Measurements from ENCODE around the gene ACVR1. TPM values are rescaled to one million over a fixed set of nuclear protein-coding genes. Genes with fewer than 3 reads are reported as not detected.

Gene ACVR1
- total RNA-seq: 45.5 and 50.7 TPM in 2 replicates

DNA sequence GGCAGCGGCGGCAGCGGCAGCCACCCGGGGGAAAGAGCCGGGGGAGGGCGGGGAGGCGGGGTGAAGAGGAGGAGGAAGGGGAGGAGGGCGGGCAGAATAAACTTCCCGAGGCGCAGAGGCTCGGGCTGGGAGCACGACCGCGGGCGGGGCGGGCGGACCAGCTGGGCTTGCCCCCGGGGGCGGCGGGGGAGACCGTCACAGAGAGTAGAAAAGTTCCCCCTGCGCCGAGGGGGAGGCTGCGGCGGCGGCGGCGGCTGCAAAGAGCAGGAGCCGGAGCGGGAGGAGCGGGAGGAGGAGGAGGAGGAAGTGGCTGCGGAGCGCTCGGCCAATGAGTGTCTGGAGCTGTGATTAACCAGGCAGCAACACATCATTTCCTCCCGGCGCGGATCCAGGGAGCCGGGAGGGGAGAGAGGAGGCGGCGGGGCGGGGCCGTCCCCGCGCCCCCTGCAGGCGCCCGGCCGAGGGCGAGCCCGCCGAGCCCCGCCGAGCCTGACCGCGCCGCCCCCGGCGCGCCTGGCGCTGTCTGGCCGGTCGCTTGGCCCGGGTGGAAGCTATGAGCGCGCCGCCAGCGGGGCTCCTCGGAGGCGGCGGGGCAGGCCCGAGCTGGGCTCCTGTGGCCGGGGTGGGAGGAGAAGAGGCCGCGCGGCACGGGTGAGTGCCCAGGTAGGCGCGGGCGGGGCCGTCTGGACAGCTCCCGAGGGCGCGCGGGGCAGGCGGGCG is at the start of gene ACVR1:
TSS of gene ACVR1 (minus strand) at position 265 of the 720 bp plus-strand sequence. CDS start 76,837 bp downstream, outside the sequence.
- DNase-seq: peak; percentile 95
- Mint-ChIP-seq H3K4me3 (peak within 1 kb of the TSS; percentile 86), H3K36me3 (ENCODE audit: low read depth) (peaks cover 21% of the 10 kb centered on the region), H3K27ac (peak within 1 kb of the TSS; percentile 95), H3K27me3 (no peaks in the 10 kb centered on the region), H3K9me3 (no peaks in the 10 kb centered on the region), H3K4me1 (peaks cover 56% of the 10 kb centered on the region)
- intact Hi-C loops (cut with micrococcal nuclease): loop anchor here (1.0 to 10.0 kb wide), 8 partner anchors 11 to 579 kb away; partner anchors contain the start of genes ACVR1C, CCDC148 and PKP4

DNA sequence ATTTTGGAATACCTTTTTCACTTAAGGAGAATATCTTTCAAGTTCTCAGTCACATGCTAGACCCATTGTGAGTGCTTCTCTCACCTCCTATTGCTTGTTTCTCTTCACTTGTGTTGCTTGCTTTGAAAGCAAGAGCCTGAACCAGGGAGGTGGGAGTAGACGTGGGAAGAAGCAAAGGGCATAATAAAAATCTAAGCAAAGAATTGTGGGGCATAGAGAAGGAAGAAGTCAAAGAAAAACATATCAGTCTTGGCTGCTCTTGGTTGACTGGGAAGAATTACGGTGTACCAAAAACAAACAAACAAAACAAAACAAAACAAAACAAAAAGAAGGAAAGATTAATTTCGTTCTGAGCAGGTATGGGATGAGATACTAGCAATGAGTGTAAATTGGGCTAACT is 48.9 kb upstream of the ACVR1 start:
- H3K36me3 Mint-ChIP-seq (ENCODE audit: low read depth): no peaks in the 10 kb centered on the region
- DNase-seq: no peak
- no peaks in the 10 kb centered on the region for H3K27me3 Mint-ChIP-seq
- H3K4me1 Mint-ChIP-seq: no peaks in the 10 kb centered on the region
- no peak overlapping the region for H3K4me3 Mint-ChIP-seq
- peaks cover 12% of the 10 kb centered on the region for H3K9me3 Mint-ChIP-seq
- intact Hi-C loops (cut with micrococcal nuclease): no loop called here
- no peak overlapping the region for H3K27ac Mint-ChIP-seq

DNA sequence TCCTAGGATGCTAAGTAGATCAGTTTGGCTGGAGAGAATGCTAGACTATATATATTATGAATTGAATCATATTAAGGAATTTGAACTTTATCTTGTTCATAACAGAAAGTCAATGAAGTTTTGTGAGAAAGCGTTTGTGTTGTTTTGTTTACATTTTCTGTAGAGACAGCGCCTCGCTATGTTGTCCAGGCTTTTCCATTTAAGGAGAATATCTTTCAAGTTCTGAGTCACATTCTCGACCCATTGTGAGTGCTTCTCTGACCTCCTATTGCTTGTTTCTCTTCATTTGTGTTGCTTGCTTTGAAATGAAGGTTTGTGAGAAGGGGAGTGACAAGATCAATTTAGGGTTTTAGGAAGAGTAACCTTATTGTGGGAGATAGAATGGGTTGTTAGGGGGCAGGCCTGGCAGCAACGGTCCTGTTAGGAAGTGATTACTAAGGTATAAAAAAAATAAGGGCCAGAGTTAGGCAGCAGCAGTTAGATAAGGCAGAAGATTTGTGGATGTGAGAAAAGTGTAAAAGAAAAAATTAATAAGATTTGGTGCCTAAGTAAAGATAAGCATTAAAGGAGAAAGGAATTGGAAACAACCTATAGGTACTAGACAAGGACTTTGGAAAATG is 47.6 kb upstream of the ACVR1 start:
- no peaks in the 10 kb centered on the region for H3K4me1 Mint-ChIP-seq
- no peak for DNase-seq
- H3K9me3 Mint-ChIP-seq: peaks cover 6% of the 10 kb centered on the region
- peaks cover 1% of the 10 kb centered on the region for H3K27me3 Mint-ChIP-seq
- H3K27ac Mint-ChIP-seq: no peak overlapping the region
- H3K36me3 Mint-ChIP-seq (ENCODE audit: low read depth): no peaks in the 10 kb centered on the region
- intact Hi-C loops (cut with micrococcal nuclease): no loop called here
- H3K4me3 Mint-ChIP-seq: no peak overlapping the region

DNA sequence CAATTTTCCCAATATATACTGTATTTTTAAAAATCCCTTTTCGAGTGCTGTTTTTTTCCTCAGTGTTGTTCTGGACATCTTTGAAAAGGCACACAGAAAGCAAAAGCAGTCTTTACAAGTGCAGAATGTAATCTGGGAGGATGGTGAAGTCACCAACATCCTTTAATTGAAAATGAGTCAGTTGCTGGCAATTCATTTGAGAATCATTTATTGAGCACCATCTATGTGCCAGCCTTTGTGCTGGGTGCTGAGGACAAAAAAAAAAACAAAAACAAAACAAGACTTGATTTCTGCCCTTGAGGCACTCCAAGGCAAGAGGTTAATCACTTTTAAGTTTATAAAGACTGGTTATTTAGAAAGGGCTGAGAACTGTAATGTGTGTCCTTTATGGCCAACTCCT is 46.7 kb upstream of the ACVR1 start:
- H3K27me3 Mint-ChIP-seq: peaks cover 1% of the 10 kb centered on the region
- H3K9me3 Mint-ChIP-seq: peaks cover 6% of the 10 kb centered on the region
- no peaks in the 10 kb centered on the region for H3K4me1 Mint-ChIP-seq
- intact Hi-C loops (cut with micrococcal nuclease): no loop called here
- H3K36me3 Mint-ChIP-seq (ENCODE audit: low read depth): no peaks in the 10 kb centered on the region
- DNase-seq: no peak
- no peak overlapping the region for H3K4me3 Mint-ChIP-seq
- no peak overlapping the region for H3K27ac Mint-ChIP-seq

DNA sequence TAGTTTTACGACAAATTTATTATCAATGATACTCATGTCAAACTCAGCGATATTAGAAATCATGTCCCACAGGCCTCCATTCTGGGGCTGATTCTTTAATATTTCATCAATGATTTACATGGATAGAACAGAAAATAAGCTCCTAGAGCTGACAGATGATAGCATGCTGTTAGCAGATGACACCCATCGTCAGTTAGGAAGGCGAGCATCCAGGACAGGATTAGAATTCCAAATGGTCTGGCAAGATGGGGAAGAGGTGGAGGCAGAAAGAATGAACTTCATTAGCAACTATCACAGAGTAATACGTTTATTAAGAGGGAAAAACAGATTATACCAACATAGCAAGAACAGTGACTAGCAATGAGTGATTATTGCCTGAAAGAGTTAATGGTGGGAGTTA is 46.2 kb upstream of the ACVR1 start:
- no peak overlapping the region for H3K27ac Mint-ChIP-seq
- peaks cover 1% of the 10 kb centered on the region for H3K27me3 Mint-ChIP-seq
- H3K4me1 Mint-ChIP-seq: no peaks in the 10 kb centered on the region
- H3K9me3 Mint-ChIP-seq: peaks cover 6% of the 10 kb centered on the region
- no peak for DNase-seq
- H3K4me3 Mint-ChIP-seq: no peak overlapping the region
- H3K36me3 Mint-ChIP-seq (ENCODE audit: low read depth): no peaks in the 10 kb centered on the region
- intact Hi-C loops (cut with micrococcal nuclease): no loop called here

DNA sequence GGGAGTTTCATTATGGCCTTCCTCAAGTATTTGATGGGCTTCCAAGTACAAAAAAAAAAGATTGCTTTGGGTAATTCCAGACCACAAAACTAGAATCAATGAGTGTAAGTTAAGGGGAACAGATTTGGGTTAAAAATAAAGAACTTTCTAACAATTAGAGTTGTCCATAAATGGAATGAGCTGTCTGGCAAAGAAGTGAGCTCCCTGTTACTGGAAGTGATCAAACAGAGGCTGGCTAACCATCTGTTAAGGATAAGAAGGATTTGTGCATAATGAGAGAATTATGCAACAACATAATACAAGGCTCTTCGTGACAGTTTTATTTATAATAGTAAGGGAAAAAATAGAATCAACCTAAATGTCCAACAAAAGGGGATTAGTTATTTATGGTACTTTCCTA is 44.6 kb upstream of the ACVR1 start:
- DNase-seq: no peak
- peaks cover 6% of the 10 kb centered on the region for H3K9me3 Mint-ChIP-seq
- no peak overlapping the region for H3K4me3 Mint-ChIP-seq
- intact Hi-C loops (cut with micrococcal nuclease): no loop called here
- H3K27ac Mint-ChIP-seq: no peak overlapping the region
- no peaks in the 10 kb centered on the region for H3K36me3 Mint-ChIP-seq (ENCODE audit: low read depth)
- H3K27me3 Mint-ChIP-seq: peaks cover 1% of the 10 kb centered on the region
- H3K4me1 Mint-ChIP-seq: no peaks in the 10 kb centered on the region

DNA sequence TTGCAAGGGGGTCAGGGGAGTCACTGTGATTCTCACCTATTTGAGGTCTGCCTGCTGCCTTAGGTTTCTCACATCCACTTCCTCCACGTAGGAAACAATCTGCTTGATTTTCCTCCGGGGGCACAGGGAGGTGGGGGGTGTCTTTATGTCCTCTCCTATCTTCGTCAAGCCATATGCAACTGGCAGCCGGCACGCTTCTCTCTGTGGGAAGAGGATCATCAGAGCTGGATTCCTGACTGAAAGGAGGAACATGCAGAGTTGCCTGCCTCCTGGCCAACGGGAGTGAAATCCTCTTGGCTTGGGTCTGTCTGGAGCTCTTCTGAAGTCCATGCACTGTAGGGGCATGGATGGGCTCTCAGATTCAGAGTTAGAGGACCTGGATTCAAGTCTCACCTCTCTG is 43.1 kb upstream of the ACVR1 start:
- Mint-ChIP-seq H3K36me3 (ENCODE audit: low read depth) (no peaks in the 10 kb centered on the region), H3K4me1 (no peaks in the 10 kb centered on the region), H3K27ac (no peak overlapping the region), H3K27me3 (peaks cover 4% of the 10 kb centered on the region), H3K4me3 (no peak overlapping the region), H3K9me3 (peaks cover 4% of the 10 kb centered on the region)
- DNase-seq: no peak
- intact Hi-C loops (cut with micrococcal nuclease): no loop called here

DNA sequence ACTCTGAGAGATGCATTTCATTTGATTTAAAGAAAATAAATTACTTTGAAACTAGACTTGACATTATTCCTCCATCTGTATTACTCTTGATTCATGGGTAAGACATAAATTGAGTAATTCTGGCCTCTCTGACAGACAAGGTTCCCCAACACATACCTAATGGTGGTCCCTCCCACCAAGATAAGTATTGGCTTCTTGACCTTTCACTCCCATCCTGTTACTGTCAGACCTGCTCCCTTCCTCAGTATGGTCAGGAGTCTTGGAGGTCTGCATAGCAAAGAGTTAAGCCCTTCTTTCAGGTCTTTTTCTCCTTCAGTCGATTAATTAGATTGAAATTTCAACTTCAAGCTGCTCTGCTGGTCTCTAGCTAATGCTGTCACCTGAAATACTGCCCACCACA is 42.2 kb upstream of the ACVR1 start:
- H3K36me3 Mint-ChIP-seq (ENCODE audit: low read depth): no peaks in the 10 kb centered on the region
- no peak overlapping the region for H3K4me3 Mint-ChIP-seq
- no peak overlapping the region for H3K27ac Mint-ChIP-seq
- DNase-seq: no peak
- intact Hi-C loops (cut with micrococcal nuclease): no loop called here
- peaks cover 9% of the 10 kb centered on the region for H3K9me3 Mint-ChIP-seq
- no peaks in the 10 kb centered on the region for H3K4me1 Mint-ChIP-seq
- peaks cover 9% of the 10 kb centered on the region for H3K27me3 Mint-ChIP-seq

DNA sequence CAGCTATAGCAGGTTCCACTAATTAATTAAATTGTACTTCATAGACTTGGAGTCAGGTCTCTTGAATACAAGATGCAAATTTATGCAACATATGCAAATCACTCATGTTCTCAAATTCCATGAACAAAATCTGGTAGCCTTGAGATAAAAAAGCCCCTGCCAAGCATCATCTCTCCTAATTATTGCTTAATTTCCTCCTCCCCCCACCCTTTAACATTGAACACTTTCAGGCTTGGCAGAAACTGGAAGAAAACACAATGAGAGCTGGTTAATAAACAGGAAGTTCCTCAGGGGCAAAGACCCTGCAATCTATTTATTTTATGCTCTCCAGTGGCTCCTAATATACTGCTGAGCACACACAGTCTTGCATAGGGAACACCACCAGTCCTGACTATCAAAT is 35.6 kb upstream of the ACVR1 start:
- intact Hi-C loops (cut with micrococcal nuclease): no loop called here
- Mint-ChIP-seq H3K27me3 (peaks cover 15% of the 10 kb centered on the region), H3K4me3 (no peak overlapping the region), H3K4me1 (peaks cover 5% of the 10 kb centered on the region), H3K36me3 (ENCODE audit: low read depth) (no peaks in the 10 kb centered on the region), H3K27ac (no peak overlapping the region), H3K9me3 (peaks cover 15% of the 10 kb centered on the region)
- DNase-seq: no peak

DNA sequence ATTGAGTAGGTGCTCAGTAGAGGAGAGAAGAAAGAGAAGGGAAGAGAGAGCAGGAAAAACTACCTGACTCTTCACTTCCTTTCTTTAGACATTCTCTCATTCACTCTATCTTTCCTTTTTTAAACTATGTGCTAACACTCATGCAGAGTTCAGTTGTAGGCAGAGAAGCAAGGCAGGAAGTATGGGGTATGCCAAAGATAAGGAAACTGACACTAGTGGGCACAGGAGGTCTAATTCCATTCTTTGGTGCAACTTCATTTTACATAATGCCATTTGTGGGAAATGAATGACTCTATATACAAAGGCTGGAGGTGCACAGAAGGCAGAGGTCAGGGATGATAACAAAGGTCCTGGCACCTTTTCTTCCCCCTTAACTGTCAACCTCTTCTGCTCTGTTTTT is 35.1 kb upstream of the ACVR1 start:
- intact Hi-C loops (cut with micrococcal nuclease): no loop called here
- no peak for DNase-seq
- H3K27ac Mint-ChIP-seq: no peak overlapping the region
- peaks cover 15% of the 10 kb centered on the region for H3K27me3 Mint-ChIP-seq
- H3K4me1 Mint-ChIP-seq: peaks cover 9% of the 10 kb centered on the region
- peaks cover 19% of the 10 kb centered on the region for H3K9me3 Mint-ChIP-seq
- no peak overlapping the region for H3K4me3 Mint-ChIP-seq
- H3K36me3 Mint-ChIP-seq (ENCODE audit: low read depth): peaks cover 2% of the 10 kb centered on the region

DNA sequence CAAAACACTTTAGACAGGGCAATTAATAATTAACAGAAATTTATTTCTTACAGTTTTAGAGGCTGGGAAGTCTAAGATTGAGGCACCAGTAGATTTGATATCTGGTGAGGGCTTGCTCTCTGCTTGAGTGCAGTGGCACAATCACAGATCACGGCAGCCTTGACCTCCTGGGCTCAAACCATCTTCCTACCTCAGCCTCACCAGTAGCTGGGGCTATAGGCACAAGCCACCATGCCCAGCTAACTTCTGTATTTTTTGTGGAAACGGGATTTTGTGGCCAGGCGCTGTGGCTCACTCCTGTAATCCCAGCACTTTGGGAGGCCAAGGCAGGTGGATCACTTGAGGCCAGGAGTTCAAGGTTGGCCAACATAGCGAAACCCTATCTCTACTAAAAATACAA is 29.0 kb upstream of the ACVR1 start:
- Mint-ChIP-seq H3K4me1 (peaks cover 35% of the 10 kb centered on the region), H3K4me3 (no peak overlapping the region)

DNA sequence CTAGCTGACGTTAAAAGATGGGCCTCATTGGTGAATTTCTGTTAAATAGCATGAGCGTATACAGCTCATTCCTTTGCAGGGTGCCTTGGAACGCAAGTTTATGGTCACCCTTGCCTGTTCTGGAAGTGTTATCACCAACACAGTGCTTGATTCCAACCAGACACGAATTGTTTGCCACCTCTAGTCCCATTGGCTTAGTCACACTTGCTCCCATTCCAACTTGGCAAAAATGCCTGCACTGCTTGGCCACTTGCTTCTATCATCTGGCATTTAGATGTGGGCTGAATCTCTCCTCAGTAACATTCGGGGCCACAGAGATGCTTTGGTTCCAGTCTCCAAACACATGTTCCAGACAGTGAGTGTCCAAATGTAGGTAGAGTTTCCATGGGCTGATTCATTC is 27.5 kb upstream of the ACVR1 start:
- peaks cover 44% of the 10 kb centered on the region for H3K4me1 Mint-ChIP-seq
- no peaks in the 10 kb centered on the region for H3K27me3 Mint-ChIP-seq
- peaks cover 7% of the 10 kb centered on the region for H3K9me3 Mint-ChIP-seq
- peaks cover 4% of the 10 kb centered on the region for H3K36me3 Mint-ChIP-seq (ENCODE audit: low read depth)
- DNase-seq: no peak
- intact Hi-C loops (cut with micrococcal nuclease): no loop called here
- H3K27ac Mint-ChIP-seq: no peak overlapping the region
- no peak overlapping the region for H3K4me3 Mint-ChIP-seq

More for the DNA sequence above, 29.0 kb upstream of the ACVR1 start:
- intact Hi-C loops (cut with micrococcal nuclease): no loop called here
- no peak overlapping the region for H3K27ac Mint-ChIP-seq
- peaks cover 7% of the 10 kb centered on the region for H3K9me3 Mint-ChIP-seq
- H3K27me3 Mint-ChIP-seq: no peaks in the 10 kb centered on the region
- H3K36me3 Mint-ChIP-seq (ENCODE audit: low read depth): peaks cover 4% of the 10 kb centered on the region
- DNase-seq: no peak

DNA sequence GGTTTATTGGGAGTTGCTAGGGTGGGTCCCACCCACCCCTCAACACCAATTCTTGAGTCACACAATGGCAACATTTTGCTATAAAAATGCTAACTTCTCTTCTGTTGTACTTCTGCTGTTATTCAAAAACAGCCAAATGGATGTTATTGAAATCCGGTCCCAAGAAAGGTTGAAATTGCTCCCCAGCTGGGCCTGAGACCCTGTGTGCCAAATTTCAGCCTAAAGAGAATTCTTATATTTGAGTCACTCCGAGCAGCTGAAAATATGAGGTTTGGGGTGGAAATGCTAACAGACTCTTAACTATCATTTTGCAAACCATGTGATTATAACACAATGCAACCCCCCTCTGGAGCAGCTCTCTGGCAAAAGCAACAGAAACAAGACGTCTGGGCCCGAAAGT is 27.0 kb upstream of the ACVR1 start:
- H3K27me3 Mint-ChIP-seq: no peaks in the 10 kb centered on the region
- H3K27ac Mint-ChIP-seq: peak overlapping the region; percentile 71
- H3K4me1 Mint-ChIP-seq: peaks cover 48% of the 10 kb centered on the region
- intact Hi-C loops (cut with micrococcal nuclease): no loop called here
- H3K36me3 Mint-ChIP-seq (ENCODE audit: low read depth): peaks cover 4% of the 10 kb centered on the region
- peaks cover 7% of the 10 kb centered on the region for H3K9me3 Mint-ChIP-seq
- no peak for DNase-seq
- no peak overlapping the region for H3K4me3 Mint-ChIP-seq

DNA sequence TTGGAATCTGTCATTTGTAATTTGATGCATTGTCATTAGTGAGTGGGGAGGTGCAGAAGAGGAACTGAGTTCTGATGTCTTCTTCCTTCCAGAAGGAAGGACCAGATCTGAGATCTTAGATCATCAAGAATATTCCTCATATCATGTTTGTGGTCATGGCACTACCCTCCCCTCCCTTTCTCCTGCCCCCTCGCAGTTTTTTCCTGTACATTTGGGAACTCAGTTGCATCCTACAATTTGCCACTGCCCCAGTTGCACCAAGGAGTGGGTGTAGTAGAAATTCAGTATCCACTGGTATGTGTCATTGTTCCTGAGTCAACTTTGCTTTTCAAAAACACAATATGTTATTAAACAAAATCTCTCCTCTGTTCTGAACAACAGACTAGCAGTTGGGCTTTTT is 26.6 kb upstream of the ACVR1 start:
- Mint-ChIP-seq H3K4me1 (peaks cover 53% of the 10 kb centered on the region), H3K27ac (peak overlapping the region; percentile 71), H3K4me3 (no peak overlapping the region), H3K36me3 (ENCODE audit: low read depth) (peaks cover 4% of the 10 kb centered on the region), H3K9me3 (peaks cover 7% of the 10 kb centered on the region), H3K27me3 (no peaks in the 10 kb centered on the region)
- intact Hi-C loops (cut with micrococcal nuclease): no loop called here
- no peak for DNase-seq

Data from activated CD4-positive, alpha-beta T cell treated with anti-CD3 and anti-CD28 coated beads, Interleukin-2, amount 10 ng/mL, durations not matched to agents 24 days and 14 days (primary cell).